GM12873 (cell line): ENCODE results near the gene DOCK6.

Source experiments
- TF ChIP-seq, protein P1 (sequence below): IDR thresholded peaks from 2 replicates; pipeline ENCODE4 v1.5.1; 2012; ENCODE audit warnings: low read depth, mild to moderate bottlenecking, moderate library complexity, low read length, control low read depth; ENCODE audit not compliant: insufficient read depth; ENCODE audit errors: missing control alignments

The DOCK6 gene

GRCh38 chr19:11242864-11243797 is 19.2 kb downstream of the DOCK6 start:
- TF ChIP-seq, protein P1, sequence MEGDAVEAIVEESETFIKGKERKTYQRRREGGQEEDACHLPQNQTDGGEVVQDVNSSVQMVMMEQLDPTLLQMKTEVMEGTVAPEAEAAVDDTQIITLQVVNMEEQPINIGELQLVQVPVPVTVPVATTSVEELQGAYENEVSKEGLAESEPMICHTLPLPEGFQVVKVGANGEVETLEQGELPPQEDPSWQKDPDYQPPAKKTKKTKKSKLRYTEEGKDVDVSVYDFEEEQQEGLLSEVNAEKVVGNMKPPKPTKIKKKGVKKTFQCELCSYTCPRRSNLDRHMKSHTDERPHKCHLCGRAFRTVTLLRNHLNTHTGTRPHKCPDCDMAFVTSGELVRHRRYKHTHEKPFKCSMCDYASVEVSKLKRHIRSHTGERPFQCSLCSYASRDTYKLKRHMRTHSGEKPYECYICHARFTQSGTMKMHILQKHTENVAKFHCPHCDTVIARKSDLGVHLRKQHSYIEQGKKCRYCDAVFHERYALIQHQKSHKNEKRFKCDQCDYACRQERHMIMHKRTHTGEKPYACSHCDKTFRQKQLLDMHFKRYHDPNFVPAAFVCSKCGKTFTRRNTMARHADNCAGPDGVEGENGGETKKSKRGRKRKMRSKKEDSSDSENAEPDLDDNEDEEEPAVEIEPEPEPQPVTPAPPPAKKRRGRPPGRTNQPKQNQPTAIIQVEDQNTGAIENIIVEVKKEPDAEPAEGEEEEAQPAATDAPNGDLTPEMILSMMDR: peak; percentile 79

DNA sequence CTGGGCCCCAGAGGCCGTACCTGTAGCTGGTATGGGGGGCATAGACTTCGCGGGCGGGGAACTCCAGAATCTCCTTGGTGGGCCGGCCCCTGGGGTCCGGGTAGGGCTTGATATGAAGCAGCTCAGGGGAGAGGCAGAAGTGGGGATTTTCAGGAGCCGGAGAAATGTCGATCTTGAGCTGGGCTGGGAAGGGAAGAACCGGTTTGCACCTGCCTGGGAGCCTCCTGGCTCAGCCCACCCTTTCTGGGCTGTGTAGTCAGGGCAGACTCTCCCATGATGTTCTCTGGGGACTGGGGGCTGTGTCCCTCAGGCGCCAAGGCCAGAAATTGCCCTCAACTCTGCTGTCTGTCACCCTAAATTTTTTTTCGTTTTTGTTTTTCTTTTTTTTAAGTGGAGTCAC is 20.3 kb downstream of the DOCK6 start:
- TF ChIP-seq, protein P1: no peak

DNA sequence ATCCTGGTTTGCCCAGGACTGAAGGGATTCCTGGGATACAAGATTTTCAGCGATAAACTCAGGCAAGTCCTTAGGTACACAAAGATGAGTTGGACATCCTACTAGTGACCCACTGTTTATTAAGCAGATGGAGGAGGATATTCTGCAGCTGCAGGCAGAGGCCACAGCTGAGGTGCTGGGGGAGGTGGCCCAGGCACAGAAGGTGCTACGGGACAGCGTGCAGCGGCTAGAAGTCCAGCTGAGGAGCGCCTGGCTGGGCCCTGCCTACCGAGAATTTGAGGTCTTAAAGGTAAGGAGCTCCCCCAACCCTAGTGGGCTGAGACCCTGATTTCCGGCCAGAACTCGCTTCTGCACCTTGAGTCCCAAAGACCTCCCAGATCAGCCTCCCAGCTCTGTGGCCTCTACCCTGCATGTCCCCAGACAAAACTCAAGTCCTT is 22.3 kb downstream of the DOCK6 start:
- TF ChIP-seq, protein P1: no peak

DNA sequence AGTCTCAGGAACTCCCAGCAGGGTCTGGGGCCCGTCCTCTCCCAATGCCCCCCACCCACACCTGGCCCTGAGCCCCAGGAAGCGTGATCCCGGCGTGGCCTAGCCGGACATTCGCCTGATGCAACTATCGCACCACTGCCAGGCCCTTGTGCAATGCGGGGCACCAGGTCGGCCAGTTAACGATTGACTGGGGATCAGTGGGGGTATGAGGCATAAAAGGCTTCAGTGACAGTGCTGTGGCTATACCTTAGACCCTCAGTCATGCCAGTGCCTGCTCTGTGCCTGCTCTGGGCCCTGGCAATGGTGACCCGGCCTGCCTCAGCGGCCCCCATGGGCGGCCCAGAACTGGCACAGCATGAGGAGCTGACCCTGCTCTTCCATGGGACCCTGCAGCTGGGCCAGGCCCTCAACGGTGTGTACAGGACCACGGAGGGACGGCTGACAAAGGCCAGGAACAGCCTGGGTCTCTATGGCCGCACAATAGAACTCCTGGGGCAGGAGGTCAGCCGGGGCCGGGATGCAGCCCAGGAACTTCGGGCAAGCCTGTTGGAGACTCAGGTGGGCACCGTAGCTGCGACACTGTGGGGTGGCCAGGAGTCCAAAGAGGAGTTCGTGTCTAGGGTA is 22.8 kb downstream of the DOCK6 start, which contains the start of gene ANGPTL8:
Gene ANGPTL8 (plus strand): TSS at position 243 of the 624 bp plus-strand sequence. CDS start 19 bp downstream, at position 262.
- TF ChIP-seq, protein P1: no peak

DNA sequence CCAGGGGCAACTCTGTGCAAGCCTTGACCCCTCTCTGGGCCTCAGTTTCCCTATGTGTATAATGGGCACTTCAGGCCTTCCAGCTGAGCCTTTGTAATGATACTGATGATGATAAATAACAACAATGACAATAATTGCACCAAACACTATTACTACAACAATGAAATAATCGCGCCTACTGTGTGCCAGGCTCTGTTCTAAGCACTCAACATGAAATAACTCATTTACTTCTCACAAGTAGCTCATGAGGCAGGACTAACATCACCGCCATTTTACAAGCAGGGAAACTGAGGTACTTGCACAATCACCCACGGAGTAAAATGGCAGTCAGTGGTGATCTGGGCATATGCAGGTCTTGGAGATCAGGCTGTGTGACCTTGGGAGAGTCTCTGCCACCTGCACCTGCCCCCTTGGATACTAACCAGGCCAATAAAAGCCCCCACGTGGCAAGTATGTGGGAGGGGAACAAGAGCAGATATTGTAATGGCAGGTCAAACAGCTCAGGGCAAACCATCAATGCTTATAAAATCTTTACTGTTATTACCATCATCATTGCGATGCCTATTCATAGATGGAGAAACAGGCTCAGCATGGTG is 23.4 kb downstream of the DOCK6 start:
- TF ChIP-seq, protein P1: no peak

DNA sequence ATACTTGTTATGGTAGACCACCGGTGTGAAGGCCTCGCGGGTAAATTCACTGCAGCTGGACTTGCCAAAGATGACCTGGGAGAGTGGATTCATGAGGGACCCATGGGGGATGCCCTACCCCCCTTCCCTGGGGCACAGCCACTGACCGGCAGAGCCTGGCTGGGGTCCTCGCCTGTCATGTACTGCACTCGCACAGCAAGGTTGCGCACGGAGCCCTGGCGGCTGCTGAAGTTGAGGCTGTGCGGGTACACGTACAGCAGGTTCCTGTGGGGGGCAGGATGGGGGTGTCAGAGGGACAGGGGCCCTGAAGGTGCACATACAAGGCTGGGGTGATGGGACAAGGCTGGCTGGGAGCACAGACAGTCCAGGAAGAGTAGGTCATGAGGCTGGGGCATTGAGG is 24.3 kb downstream of the DOCK6 start:
- TF ChIP-seq, protein P1: no peak

DNA sequence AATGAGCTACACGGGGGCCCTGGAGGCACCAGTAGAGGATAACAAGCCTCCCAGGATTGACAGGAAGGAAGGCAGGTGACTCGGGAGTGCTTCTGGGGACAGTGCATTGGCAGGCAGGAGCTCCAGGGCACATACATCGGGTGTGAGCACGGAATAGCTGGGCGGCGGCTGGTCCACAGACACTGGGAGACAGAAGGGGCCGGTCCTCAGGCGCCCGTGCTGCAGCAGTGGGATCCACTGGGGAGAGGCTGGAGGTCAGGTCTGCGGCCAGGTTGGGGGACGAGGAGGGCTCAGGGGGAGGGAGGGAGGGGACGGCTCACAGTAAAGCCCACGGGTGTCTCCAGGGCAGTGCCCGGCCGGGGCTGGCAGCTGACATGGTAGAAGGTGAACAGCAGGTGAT is 25.0 kb downstream of the DOCK6 start:
- TF ChIP-seq, protein P1: no peak
